Germinal center (tissue), 1 donor: ENCODE data around the gene KIF6.
A peak's percentile ranks its signal among the peaks of the same experiment; 100 is the strongest.
"Not testable (repeated sequence)": the region's sequence is repeated elsewhere in the genome, so short reads cannot be mapped to it uniquely, and the experiment has no call there.

Experiments used
- DNase-seq: peaks from one replicate; pipeline ENCODE4 v3.0.0; 2012; ENCODE audit warnings: mixed read lengths, low spot score

KIF6 gene, protein sequence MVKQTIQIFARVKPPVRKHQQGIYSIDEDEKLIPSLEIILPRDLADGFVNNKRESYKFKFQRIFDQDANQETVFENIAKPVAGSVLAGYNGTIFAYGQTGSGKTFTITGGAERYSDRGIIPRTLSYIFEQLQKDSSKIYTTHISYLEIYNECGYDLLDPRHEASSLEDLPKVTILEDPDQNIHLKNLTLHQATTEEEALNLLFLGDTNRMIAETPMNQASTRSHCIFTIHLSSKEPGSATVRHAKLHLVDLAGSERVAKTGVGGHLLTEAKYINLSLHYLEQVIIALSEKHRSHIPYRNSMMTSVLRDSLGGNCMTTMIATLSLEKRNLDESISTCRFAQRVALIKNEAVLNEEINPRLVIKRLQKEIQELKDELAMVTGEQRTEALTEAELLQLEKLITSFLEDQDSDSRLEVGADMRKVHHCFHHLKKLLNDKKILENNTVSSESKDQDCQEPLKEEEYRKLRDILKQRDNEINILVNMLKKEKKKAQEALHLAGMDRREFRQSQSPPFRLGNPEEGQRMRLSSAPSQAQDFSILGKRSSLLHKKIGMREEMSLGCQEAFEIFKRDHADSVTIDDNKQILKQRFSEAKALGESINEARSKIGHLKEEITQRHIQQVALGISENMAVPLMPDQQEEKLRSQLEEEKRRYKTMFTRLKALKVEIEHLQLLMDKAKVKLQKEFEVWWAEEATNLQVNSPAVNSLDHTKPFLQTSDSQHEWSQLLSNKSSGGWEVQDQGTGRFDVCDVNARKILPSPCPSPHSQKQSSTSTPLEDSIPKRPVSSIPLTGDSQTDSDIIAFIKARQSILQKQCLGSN

DNA sequence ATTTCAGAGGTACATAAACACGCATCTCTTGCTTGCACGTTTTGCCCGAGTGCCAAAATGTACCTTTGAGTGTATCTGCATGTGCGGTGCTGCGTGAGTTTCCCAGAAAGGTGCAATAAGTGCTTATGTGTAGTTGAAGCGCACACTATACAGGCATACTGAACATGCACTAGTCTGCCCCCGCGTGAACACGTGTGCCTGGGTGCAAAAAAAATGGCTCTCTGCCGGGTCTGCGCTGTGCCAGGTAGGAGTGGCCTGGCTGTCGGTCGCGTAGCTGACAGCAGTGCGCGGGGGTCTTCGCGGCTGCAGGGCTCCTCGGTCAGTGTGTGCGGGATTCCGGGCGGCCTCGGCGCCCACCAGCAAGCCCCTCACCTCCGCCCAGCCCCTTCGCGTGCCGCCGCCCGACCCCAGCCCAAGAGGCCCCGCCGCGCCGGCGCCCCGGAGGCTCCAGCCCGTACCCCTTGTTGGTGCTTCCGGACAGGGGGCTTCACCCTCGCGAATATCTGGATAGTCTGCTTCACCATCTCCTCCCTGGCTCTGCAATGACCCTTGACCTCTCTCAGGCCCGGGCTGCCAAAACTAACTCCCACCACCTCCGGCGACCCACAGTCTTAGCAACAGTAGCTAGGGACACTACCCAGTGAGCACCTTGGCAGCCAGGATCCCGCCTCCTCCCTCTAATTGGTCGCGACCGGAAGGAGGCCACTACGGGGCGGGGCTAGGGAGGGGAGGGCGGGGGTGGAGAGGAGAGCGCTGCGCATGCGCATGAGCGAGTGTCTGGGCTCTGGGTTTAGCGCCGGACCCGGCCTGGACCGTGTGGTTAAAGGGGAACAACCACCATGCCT, at the start of gene KIF6:
TSS of gene KIF6 (minus strand) at position 622 of the 845 bp plus-strand sequence. CDS start at position 524, 98 bp downstream.
- DNase-seq: peak; percentile 95

- no peak for DNase-seq
These were observed 48.6 kb upstream of the KIF6 start for GRCh38 chr6:39773782-39774181.

GRCh38 chr6:39772559-39773273, 47.5 kb upstream of the KIF6 start:
- no peak for DNase-seq

GRCh38 chr6:39770446-39770845, 45.2 kb upstream of the KIF6 start:
- DNase-seq: no peak

GRCh38 chr6:39769012-39769411, 43.8 kb upstream of the KIF6 start:
- no peak for DNase-seq

DNA sequence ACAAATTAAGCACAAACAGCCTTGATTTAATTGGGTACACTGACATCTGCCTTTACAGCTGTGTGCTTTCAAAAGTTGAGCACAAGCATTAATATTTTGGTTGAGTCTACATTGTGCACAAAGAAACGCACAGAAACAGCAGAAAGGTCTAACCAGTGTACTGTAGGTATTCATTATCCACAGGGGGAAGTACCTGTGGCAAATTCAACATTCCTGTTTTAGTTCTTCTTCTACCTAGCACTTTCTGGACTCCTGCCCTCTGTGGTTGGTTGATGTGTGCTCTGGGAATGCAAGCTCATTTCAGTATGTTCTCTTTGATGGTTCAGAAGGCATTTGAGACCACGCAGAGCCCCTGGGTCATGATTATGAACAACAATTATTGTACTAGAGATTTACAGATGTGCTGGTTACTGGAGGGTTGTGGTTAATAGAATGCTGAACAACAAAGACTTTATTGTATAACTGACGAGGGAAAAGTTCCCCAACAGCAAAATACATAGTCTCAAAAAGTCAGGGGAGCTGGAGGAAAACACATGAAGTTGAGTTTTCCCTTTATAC, 40.4 kb upstream of the KIF6 start:
- DNase-seq: no peak

DNA sequence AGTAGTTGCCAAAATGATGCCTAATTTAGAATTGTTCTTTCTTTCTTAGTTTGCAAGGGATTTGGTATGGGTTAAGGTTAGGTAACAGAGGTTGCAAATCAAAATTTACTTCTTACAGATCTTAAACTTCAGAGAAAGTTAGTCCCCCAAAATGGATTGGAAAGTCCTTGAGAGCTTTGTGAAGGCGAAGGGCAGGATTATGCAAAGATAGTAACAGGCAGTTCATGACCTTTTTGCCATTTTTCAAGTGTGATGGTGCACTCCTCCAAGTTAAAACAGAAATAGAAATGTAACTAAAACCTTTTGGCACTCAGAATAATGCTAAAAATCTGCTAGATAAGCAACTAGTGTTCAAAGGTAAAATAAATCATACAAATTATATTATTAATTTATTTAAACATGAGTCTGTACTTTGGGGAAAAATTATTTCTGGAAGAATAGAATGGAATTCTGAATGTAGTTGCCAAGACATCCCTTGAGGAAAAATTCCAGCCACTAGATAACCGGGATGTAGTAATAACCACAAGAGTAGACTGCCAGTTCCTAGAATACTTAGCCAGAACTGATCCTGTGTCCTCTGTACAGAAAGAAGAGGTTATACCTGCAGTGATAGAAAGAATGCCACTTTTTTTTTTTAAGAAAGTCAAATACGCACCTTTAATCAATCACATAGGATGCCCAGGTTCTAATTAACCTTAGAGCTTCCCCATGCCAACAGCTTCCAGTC, 35.2 kb upstream of the KIF6 start:
- DNase-seq: no peak

DNA sequence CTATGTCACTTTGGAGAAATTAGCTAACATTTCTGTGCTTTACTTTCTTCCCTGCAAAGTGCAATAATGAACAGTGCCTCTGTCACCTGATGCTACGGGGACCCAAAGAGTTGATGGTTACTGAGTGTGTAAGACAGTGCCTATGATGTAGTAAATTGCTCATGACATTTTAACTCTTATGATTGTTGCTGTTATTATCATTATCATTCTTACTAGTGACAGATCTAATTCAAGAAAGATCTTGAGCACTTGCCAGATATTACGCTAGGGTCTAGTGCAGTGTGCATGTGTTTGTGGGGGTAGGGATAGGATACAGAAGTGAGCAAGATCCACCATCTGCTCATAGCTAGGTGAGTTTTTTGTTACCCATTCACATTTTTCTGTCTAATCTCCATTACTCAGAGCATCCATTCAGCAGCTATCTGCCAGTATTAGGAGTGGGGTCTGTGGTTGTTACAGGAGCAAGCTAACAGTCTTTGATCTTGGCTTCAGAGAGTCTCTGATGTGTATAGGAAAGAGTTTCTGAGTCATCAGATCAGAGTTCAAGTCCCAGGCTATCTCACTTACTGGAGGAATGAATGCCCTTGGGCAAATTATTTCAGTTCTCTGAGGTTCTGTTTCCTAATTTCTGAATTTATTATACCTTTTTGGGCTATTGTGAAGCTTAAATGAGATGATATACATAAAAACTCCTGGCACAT, 33.8 kb upstream of the KIF6 start:
- no peak for DNase-seq

- no peak for DNase-seq
These were observed 31.4 kb upstream of the KIF6 start for GRCh38 chr6:39756582-39756981.

- no peak for DNase-seq
These were observed 30.0 kb upstream of the KIF6 start for GRCh38 chr6:39755231-39755630.

DNA sequence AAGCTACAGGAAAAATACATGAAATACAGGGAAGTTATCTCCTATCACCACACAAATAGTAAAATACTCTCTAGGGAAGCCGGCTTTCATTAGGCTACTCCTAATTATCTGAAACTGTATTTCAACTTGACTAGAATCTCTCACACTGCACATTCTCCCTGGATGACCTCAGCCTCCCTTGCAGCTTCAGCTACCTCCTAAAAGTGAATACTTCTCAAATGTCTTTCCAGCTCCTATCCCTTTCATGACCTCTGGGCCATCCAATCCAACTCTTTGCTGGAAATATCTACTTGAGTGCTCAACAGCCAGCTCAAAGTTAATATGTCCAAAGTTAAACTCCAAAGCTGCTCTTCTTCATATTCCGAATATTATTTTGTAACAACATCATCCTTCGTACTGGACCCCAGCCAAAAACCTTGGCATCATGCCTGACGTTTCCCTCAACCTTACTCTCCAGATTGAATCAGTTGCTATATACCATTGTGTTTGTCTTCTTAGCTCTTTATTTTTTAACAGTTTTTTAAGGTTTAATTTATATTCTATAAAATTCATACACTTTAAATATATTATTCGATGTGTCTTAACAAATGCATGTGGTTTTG, 29.4 kb upstream of the KIF6 start:
- no peak for DNase-seq

GRCh38 chr6:39753725-39754045, 28.5 kb upstream of the KIF6 start:
- DNase-seq: no peak

GRCh38 chr6:39752835-39753724, 27.9 kb upstream of the KIF6 start:
- DNase-seq: no peak

GRCh38 chr6:39746795-39747194, 21.6 kb upstream of the KIF6 start:
- DNase-seq: no peak

DNA sequence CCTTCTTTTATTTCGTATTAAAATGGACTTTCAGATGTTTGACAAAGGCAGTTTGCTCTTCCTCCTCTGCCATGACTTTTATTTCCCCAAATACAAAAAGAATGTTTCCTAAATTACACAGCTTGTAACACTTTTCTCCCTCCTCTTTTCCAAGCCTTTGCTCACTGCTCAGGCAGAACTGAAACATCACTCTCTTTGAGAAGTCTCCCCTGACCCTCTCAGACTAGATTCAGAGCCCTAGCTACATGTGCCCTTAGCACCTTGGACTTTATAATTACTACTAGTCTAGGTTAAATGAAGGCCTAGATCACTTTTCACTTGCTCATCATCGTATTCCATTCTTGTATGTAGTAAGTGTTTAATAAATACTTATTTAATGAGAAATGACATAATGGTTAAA, 8.5 kb upstream of the KIF6 start:
- no peak for DNase-seq

GRCh38 chr6:39731565-39731964, 6.4 kb upstream of the KIF6 start:
- no peak for DNase-seq

GRCh38 chr6:39729945-39730344, 4.7 kb upstream of the KIF6 start:
- no peak for DNase-seq

DNA sequence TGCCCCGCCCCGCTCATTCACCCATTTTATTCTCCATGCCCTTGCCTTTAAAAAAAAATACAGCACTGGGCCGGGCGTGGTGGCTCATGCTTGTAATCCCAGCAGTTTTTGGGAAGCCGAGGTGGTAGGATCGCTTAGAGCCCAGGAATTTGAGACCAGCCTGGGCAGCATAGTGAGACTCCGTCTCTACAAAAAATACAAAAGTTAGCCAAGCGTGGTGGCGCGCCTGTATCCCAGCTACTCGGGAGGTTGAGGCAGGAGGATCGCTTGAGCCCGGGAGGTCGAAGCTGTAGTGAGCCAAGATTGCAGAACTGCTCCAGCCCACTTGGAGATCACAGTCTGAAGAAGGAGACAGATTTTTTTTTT, 407 bp upstream of the KIF6 start:
- no peak for DNase-seq

GRCh38 chr6:39723350-39723749, 1.9 kb downstream of the KIF6 start:
- not testable (repeated sequence) for DNase-seq
